Endothelial cell of umbilical vein (primary cell): ENCODE measurements around the gene KMT5B.

Source experiments
- CTCF ChIP-seq, 2 donors: IDR thresholded peaks; 1 replicate in 1 of 2; 2 replicates in 1 of 2; pipeline ENCODE4 v1.5.1; 2011; ENCODE audit warnings: low read length in 2 of 2, mild to moderate bottlenecking in 2 of 2, moderate library complexity in 2 of 2, control low read depth in 1 of 2, inconsistent platforms in 1 of 2, low read depth in 1 of 2; ENCODE audit not compliant: insufficient read depth in 1 of 2; ENCODE audit errors: extremely low read depth in 1 of 2
- EZH2 ChIP-seq: IDR thresholded peaks from 2 replicates; pipeline ENCODE4 v1.6.1; 2012; ENCODE audit warnings: borderline replicate concordance, low read depth, mild to moderate bottlenecking, moderate library complexity, low read length, inconsistent platforms; ENCODE audit not compliant: severe bottlenecking
- FOS ChIP-seq: IDR thresholded peaks from 2 replicates; pipeline ENCODE4 v1.6.1; 2011; ENCODE audit warnings: mild to moderate bottlenecking, low read length, moderate library complexity, borderline replicate concordance; ENCODE audit not compliant: insufficient read depth
- GATA2 ChIP-seq: IDR thresholded peaks from 2 replicates; pipeline ENCODE4 v1.7.0; 2011; ENCODE audit warnings: low read depth, mild to moderate bottlenecking, moderate library complexity, mixed read lengths, low read length; ENCODE audit not compliant: insufficient read length, insufficient read depth
- JUN ChIP-seq: IDR thresholded peaks from 2 replicates; pipeline ENCODE4 v1.6.1; 2011; ENCODE audit warnings: borderline replicate concordance, low read depth; ENCODE audit not compliant: insufficient read length, insufficient read depth
- MAX ChIP-seq: IDR thresholded peaks from 2 replicates; pipeline ENCODE4 v1.6.1; 2011; ENCODE audit not compliant: insufficient read depth, insufficient read length
- MYC ChIP-seq: IDR thresholded peaks from one replicate; pipeline ENCODE4 v1.6.1; 2011; ENCODE audit warnings: mild to moderate bottlenecking, low read depth, low read length
- POLR2A ChIP-seq: IDR thresholded peaks from 2 replicates; pipeline ENCODE4 v1.6.1; 2012; ENCODE audit warnings: low read depth, mild to moderate bottlenecking, control low read depth, low read length
- POLR2AphosphoS5 ChIP-seq: IDR thresholded peaks from 2 replicates; pipeline ENCODE4 v1.6.1; 2012; ENCODE audit warnings: low read depth, mild to moderate bottlenecking, control low read depth, low read length, moderate library complexity; ENCODE audit not compliant: insufficient read depth

- TF ChIP-seq POLR2A (no peak), CTCF (IDR thresholded peaks at IDR 0.05; ENCODE audit: extremely low read depth in 1 of 2, insufficient read depth in 1 of 2, low read depth in 1 of 2, low read length in 2 of 2) (no peak), EZH2 (no peak), POLR2AphosphoS5 (no peak), FOS (no peak), JUN (no peak), MAX (no peak), MYC (no peak), GATA2 (no peak)
Measured at GRCh38 chr11:68149417-68149816, 63.7 kb downstream of the KMT5B start.
